Measurements from ENCODE around the gene RREB1. TPM values are rescaled to one million over a fixed set of nuclear protein-coding genes. Genes with fewer than 3 reads are reported as not detected.

Gene RREB1
- total and polyA plus RNA-seq, 2 of the 4 experiments (the other 2 are of a cell fraction) = 8.4 to 14.5 TPM

GRCh38 chr6:7202950-7203349, 95.2 kb downstream of the RREB1 start:
- H3K23ac ChIP-seq (ENCODE audit: low read depth, low read length) = no peak overlapping the region
- H3K9ac ChIP-seq (ENCODE audit: low read depth, low read length) = no peak overlapping the region
- H2BK120ac ChIP-seq (ENCODE audit: low read depth, low read length) = no peak overlapping the region
- DNase-seq = no peak
- TF ChIP-seq RFX5 (IDR thresholded peaks at IDR 0.05; ENCODE audit: low read depth, low read length) = no peak
- TF ChIP-seq RCOR1 (IDR thresholded peaks at IDR 0.05; ENCODE audit: insufficient replicate concordance, low read length) = no peak
- TF ChIP-seq NFE2L2 (IDR thresholded peaks at IDR 0.05; ENCODE audit: low read depth, low read length) = no peak
- no peak for TF ChIP-seq BHLHE40 (IDR thresholded peaks at IDR 0.05; ENCODE audit: low read depth, low read length)
- no peak for TF ChIP-seq MAFK (IDR thresholded peaks at IDR 0.05; ENCODE audit: low read depth, low read length)
- TF ChIP-seq RAD21 (IDR thresholded peaks at IDR 0.05; ENCODE audit: low read length) = no peak
- peaks cover 53 to 81% of the 10 kb centered on the region in 2 experiments for H3K79me1 ChIP-seq (ENCODE audit: low read depth in 1 of 2, low read length in 2 of 2)
- ChIA-PET POLR2A (ENCODE audit: unreplicated experiment) (no interaction called here), CTCF (interaction anchor here (0.5 kb wide), 1 partner anchor 61 kb away, joined by 3 read pairs; no protein-coding TSS in a partner anchor)
- no peak overlapping the region for H3K14ac ChIP-seq (replicated peaks; ENCODE audit: low read depth, low read length)
- no peaks in the 10 kb centered on the region for H3K27me3 ChIP-seq (ENCODE audit: control insufficient read depth, insufficient read depth, low read length)
- no peak overlapping the region for H3K4me3 ChIP-seq (ENCODE audit: insufficient read depth, low read depth, low read length)
- no peak overlapping the region for H3K56ac ChIP-seq (ENCODE audit: extremely low read depth, insufficient read depth, low read length)
- dilution Hi-C loops (cut with HindIII; ENCODE audit: low sequenced_read_pairs, unreplicated experiment) = no loop called here
- no peak overlapping the region for H2BK5ac ChIP-seq (ENCODE audit: low read depth, low read length, poor library complexity, severe bottlenecking)
- no peak overlapping the region for H3K27ac ChIP-seq (ENCODE audit: insufficient read depth, low read length)
- peaks cover 26% of the 10 kb centered on the region for H3K36me3 ChIP-seq (ENCODE audit: control insufficient read depth, insufficient read depth, low read length)
- intact Hi-C loops (cut with micrococcal nuclease) = no loop called here
- no peak overlapping the region for H3K18ac ChIP-seq (ENCODE audit: low read depth, low read length)
- H4K91ac ChIP-seq (ENCODE audit: insufficient read depth, low read depth, low read length) = no peak overlapping the region
- peaks cover 45% of the 10 kb centered on the region for H3K9me1 ChIP-seq (ENCODE audit: insufficient read depth, low read length)
- no peak overlapping the region for H2AK5ac ChIP-seq (ENCODE audit: low read depth, low read length)
- H3K4me1 ChIP-seq (ENCODE audit: control insufficient read depth, insufficient read depth, low read length) = peaks cover 4% of the 10 kb centered on the region; the same call in 1 of the 2 replicates
- H2AK9ac ChIP-seq (replicated peaks; ENCODE audit: low read depth, low read length, poor library complexity) = no peak overlapping the region
- H3K9me3 ChIP-seq (ENCODE audit: control insufficient read depth, insufficient read depth, low read length) = no peaks in the 10 kb centered on the region
- no peak overlapping the region for H3K4me2 ChIP-seq (ENCODE audit: low read depth, low read length)
- no peak overlapping the region for H3K4ac ChIP-seq (ENCODE audit: low read depth, low read length)
- ATAC-seq (ENCODE audit: low read depth) = no peak
- H4K5ac ChIP-seq (ENCODE audit: low read depth, low read length) = no peak overlapping the region
- peaks cover 16% of the 10 kb centered on the region; the same call in 1 of the 2 replicates for H4K20me1 ChIP-seq (ENCODE audit: insufficient read depth, low read length)
- no TSS peak for BruUV-seq (replicated peaks)
- H2BK15ac ChIP-seq (ENCODE audit: low read depth, low read length) = no peak overlapping the region
- no peak overlapping the region for H2BK20ac ChIP-seq (ENCODE audit: low read depth, low read length)
- in situ Hi-C loops (cut with MboI; ENCODE audit: low sequenced_read_pairs) = no loop called here
- no peak overlapping the region for H2AFZ ChIP-seq (replicated peaks; ENCODE audit: low read length, poor library complexity)
- H4K8ac ChIP-seq (ENCODE audit: low read depth in 2 of 2, low read length in 2 of 2) = no peak overlapping the region
